Calu3 (cell line): ENCODE measurements around the gene TASOR2. TPM values are rescaled to one million over a fixed set of nuclear protein-coding genes. Genes with fewer than 3 reads are reported as not detected.

Experiments used
- BruUV-seq: library from RNA; stranded (reverse); fragments of 400-500 nt; replicated peaks from 2 replicates; lab custom pipeline; 2021; lab: Mats Ljungman, UMichigan
- CTCF ChIA-PET: fragments of 300-600 bp; sonication (Branson Sonifier 250); formaldehyde crosslinking; loops from one replicate; lab custom pipeline; 2022; ENCODE audit warnings: antibody characterized with exemption; lab: Charles Lee
- DNase-seq: peaks from one replicate; pipeline ENCODE4 v3.0.0; 2022
- H3K27ac Mint-ChIP-seq: one replicate; pipeline ENCODE4 v1.8.0; 2022; ENCODE audit warnings: mixed read lengths; ENCODE audit not compliant: unreplicated experiment
- H3K27me3 Mint-ChIP-seq: one replicate; pipeline ENCODE4 v1.8.0; 2022; ENCODE audit warnings: mixed read lengths; ENCODE audit not compliant: unreplicated experiment
- H3K36me3 Mint-ChIP-seq: one replicate; pipeline ENCODE4 v1.8.0; 2022; ENCODE audit warnings: mild to moderate bottlenecking, moderate library complexity, mixed read lengths; ENCODE audit not compliant: insufficient read depth, unreplicated experiment
- H3K4me1 Mint-ChIP-seq: one replicate; pipeline ENCODE4 v1.8.0; 2022; ENCODE audit warnings: mild to moderate bottlenecking, low read depth, mixed read lengths; ENCODE audit not compliant: unreplicated experiment
- H3K4me3 Mint-ChIP-seq: one replicate; pipeline ENCODE4 v1.8.0; 2022; ENCODE audit warnings: mild to moderate bottlenecking, low read depth, moderate library complexity, mixed read lengths; ENCODE audit not compliant: unreplicated experiment
- H3K9me3 Mint-ChIP-seq: one replicate; pipeline ENCODE4 v1.8.0; 2022; ENCODE audit warnings: low read depth, mixed read lengths; ENCODE audit not compliant: unreplicated experiment
- CTCF ChIP-seq: fragments of 200-600 bp; IDR thresholded peaks from one replicate; pipeline ENCODE4 v1.8.0; 2022; ENCODE audit warnings: antibody characterized with exemption; ENCODE audit not compliant: unreplicated experiment
- intact Hi-C: fragments of 100-400 bp; cut with micrococcal nuclease; formaldehyde crosslinking; loops from one replicate; pipeline ENCODE4 v1.10.0; 2022; ENCODE audit not compliant: unreplicated experiment
- total RNA-seq: library from RNA; stranded (reverse); gene quantifications from 2 replicates; pipeline ENCODE4 v1.2.3, GENCODE V29; 2022

Gene TASOR2
- total RNA-seq, 1 experiment from 2014 or later, result 88.9 TPM

GRCh38 chr10:5658871-5659618, 25.6 kb upstream of the TASOR2 start:
- H3K27ac Mint-ChIP-seq, result peak overlapping the region; percentile 85
- no TSS peak for BruUV-seq
- intact Hi-C loops, result no loop called here
- peaks cover 28% of the 10 kb centered on the region for H3K4me1 Mint-ChIP-seq
- peak overlapping the region; percentile 58 for H3K4me3 Mint-ChIP-seq
- no peak for TF ChIP-seq CTCF
- peaks cover 10% of the 10 kb centered on the region for H3K36me3 Mint-ChIP-seq
- H3K27me3 Mint-ChIP-seq, result no peaks in the 10 kb centered on the region
- DNase-seq, result no peak
- CTCF ChIA-PET, result no interaction called here
- H3K9me3 Mint-ChIP-seq, result no peaks in the 10 kb centered on the region

DNA sequence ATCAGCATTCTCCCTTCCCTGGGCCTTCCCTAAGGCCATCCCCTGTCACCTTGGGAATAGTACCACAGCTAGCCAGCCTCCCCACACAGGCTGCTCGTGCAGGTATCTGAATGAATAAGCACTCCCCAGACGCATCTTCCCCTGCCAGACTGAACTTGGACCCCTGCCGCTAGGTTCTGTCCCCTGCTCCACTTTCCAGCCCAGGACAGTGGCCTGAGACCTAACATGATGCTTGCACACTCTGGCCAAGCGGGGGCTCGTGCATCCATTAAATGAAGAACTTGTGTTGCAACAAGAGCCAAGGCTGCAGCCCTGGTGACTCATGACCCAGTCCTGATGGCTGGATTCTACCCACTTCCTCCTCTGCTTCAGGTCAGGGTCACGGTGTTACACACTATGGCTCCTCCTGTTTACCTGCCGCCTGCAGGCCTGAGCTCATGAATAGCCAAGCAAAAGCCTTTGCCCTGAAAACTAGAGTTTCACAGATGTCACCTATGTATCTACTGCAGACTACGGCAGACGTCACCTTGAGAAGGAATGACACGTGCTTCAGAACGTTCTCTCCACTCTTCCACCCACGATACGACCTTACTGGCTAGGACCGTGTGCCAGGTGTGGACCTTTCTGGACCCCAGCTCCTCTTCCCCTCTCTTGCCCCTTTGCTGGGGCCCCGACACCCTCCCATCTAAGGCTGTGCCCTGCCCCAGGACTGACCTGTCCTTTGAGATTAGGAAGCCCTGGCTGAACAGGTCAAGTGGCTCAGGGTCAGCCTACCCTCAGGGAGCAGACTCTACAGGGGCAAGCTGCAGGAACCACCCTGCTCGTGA, 24.7 kb upstream of the TASOR2 start:
- CTCF ChIA-PET, result interaction anchor here (0.9 to 1.0 kb wide), 2 partner anchors 25 to 30 kb away, joined by 3 to 6 read pairs; partner anchors contain the start of gene TASOR2
- H3K4me1 Mint-ChIP-seq, result peaks cover 33% of the 10 kb centered on the region
- H3K27ac Mint-ChIP-seq, result peak overlapping the region; percentile 85
- no peaks in the 10 kb centered on the region for H3K9me3 Mint-ChIP-seq
- H3K4me3 Mint-ChIP-seq, result peak overlapping the region; percentile 58
- intact Hi-C loops, result no loop called here
- no peaks in the 10 kb centered on the region for H3K27me3 Mint-ChIP-seq
- no TSS peak for BruUV-seq
- TF ChIP-seq CTCF, result peak; percentile 14
- peak; percentile 80 for DNase-seq
- peaks cover 10% of the 10 kb centered on the region for H3K36me3 Mint-ChIP-seq

GRCh38 chr10:5661043-5661442, 23.6 kb upstream of the TASOR2 start:
- Mint-ChIP-seq H3K27ac (peak overlapping the region; percentile 85), H3K27me3 (no peaks in the 10 kb centered on the region), H3K36me3 (peaks cover 20% of the 10 kb centered on the region), H3K4me3 (peak overlapping the region; percentile 58), H3K9me3 (no peaks in the 10 kb centered on the region), H3K4me1 (peaks cover 33% of the 10 kb centered on the region)
- DNase-seq, result no peak
- CTCF ChIA-PET, result no interaction called here
- no TSS peak for BruUV-seq
- TF ChIP-seq CTCF, result no peak
- intact Hi-C loops, result no loop called here

- peaks cover 33% of the 10 kb centered on the region for H3K4me1 Mint-ChIP-seq
- CTCF ChIA-PET, result no interaction called here
- intact Hi-C loops, result no loop called here
Measured at GRCh38 chr10:5662708-5663579, 21.7 kb upstream of the TASOR2 start.

More at GRCh38 chr10:5662708-5663579, 21.7 kb upstream of the TASOR2 start:
- Mint-ChIP-seq H3K36me3 (peaks cover 31% of the 10 kb centered on the region), H3K27ac (no peak overlapping the region), H3K4me3 (no peak overlapping the region), H3K9me3 (no peaks in the 10 kb centered on the region), H3K27me3 (no peaks in the 10 kb centered on the region)
- TF ChIP-seq CTCF, result no peak
- DNase-seq, result no peak
- TSS peak; percentile 8 for BruUV-seq
